DMS79 treated with DMSO at 0.1 percent for 48 hours (cell line): ENCODE results near the gene UBAC2.
"Not testable (repeated sequence)": the region's sequence is repeated elsewhere in the genome, so short reads cannot be mapped to it uniquely, and the experiment has no call there.

Experiments
- DNase-seq: peaks from one replicate; lab custom pipeline; 2025; lab: John Stamatoyannopoulos, UW

UBAC2 gene

GRCh38 chr13:99379856-99380801, 179.5 kb downstream of the UBAC2 start:
- no peak for DNase-seq

GRCh38 chr13:99380921-99381645, 180.4 kb downstream of the UBAC2 start:
- DNase-seq = no peak

GRCh38 chr13:99381766-99382165, 181.1 kb downstream of the UBAC2 start:
- DNase-seq = no peak

- DNase-seq = no peak
Observed at GRCh38 chr13:99382428-99383133, 181.9 kb downstream of the UBAC2 start.

- no peak for DNase-seq
Observed at GRCh38 chr13:99383511-99383921, 182.9 kb downstream of the UBAC2 start.

- DNase-seq = no peak
Observed at GRCh38 chr13:99383946-99384345, 183.3 kb downstream of the UBAC2 start.

GRCh38 chr13:99384468-99384867, 183.8 kb downstream of the UBAC2 start:
- DNase-seq = no peak

GRCh38 chr13:99385161-99385560, 184.5 kb downstream of the UBAC2 start:
- DNase-seq = no peak

- DNase-seq = no peak
Observed at GRCh38 chr13:99385940-99386339, 185.3 kb downstream of the UBAC2 start.

- DNase-seq = peak; percentile 68
Observed at GRCh38 chr13:99386495-99386894, 185.8 kb downstream of the UBAC2 start.

GRCh38 chr13:99386911-99387788, 186.5 kb downstream of the UBAC2 start:
- DNase-seq = peak; percentile 23

GRCh38 chr13:99388334-99388923, 187.8 kb downstream of the UBAC2 start:
- DNase-seq = no peak

- DNase-seq = not testable (repeated sequence)
Observed at GRCh38 chr13:99389094-99389493, 188.4 kb downstream of the UBAC2 start.

- no peak for DNase-seq
Observed at GRCh38 chr13:99389520-99390304, 189.1 kb downstream of the UBAC2 start.

- DNase-seq = no peak
Observed at GRCh38 chr13:99390601-99391000, 189.9 kb downstream of the UBAC2 start.

- no peak for DNase-seq
Observed at GRCh38 chr13:99391781-99392469, 191.3 kb downstream of the UBAC2 start.

- DNase-seq = no peak
Observed at GRCh38 chr13:99392470-99393135, 191.9 kb downstream of the UBAC2 start.

GRCh38 chr13:99393391-99393790, 192.7 kb downstream of the UBAC2 start:
- DNase-seq = not testable (repeated sequence)
